Stimulated activated naive B cell treated with anti-CD40 and anti-IgM and Interleukin-4, amounts not matched to agents 10 μg/mL and 1 μg/mL and 100 μg/mL, for 72 hours (primary cell): Measurements from ENCODE around the gene RASAL1.
A peak's percentile ranks its signal among the peaks of the same experiment; 100 is the strongest.

ENCODE experiments used
- ATAC-seq, 2 donors: fragments of 150-1000 bp; cut with Tn5 transposase; replicated peaks; 2 replicates each; pipeline ENCODE4 v1.10.0; 2021; ENCODE audit warnings: moderate library complexity in 1 of 2
- DNase-seq: peaks from one replicate; pipeline ENCODE4 v3.0.0; 2021
- H3K27ac Mint-ChIP-seq: one replicate; pipeline ENCODE4 v1.8.0; 2022; ENCODE audit warnings: mild to moderate bottlenecking, mixed read lengths
- H3K27me3 Mint-ChIP-seq, 2 donors: one replicate each; pipeline ENCODE4 v1.8.0; 2022; ENCODE audit warnings: mixed read lengths in 2 of 2
- H3K36me3 Mint-ChIP-seq, 2 donors: one replicate each; pipeline ENCODE4 v1.8.0; 2022; ENCODE audit warnings: mixed read lengths in 2 of 2, mild to moderate bottlenecking in 1 of 2
- H3K4me1 Mint-ChIP-seq, 2 donors: one replicate each; pipeline ENCODE4 v1.8.0; 2022; ENCODE audit warnings: mixed read lengths in 2 of 2, mild to moderate bottlenecking in 1 of 2
- H3K4me3 Mint-ChIP-seq, 2 donors: one replicate each; pipeline ENCODE4 v1.8.0; 2022; ENCODE audit warnings: mild to moderate bottlenecking in 2 of 2, mixed read lengths in 2 of 2, moderate library complexity in 1 of 2
- H3K9me3 Mint-ChIP-seq, 2 donors: one replicate each; pipeline ENCODE4 v1.8.0; 2022; ENCODE audit warnings: mixed read lengths in 2 of 2, mild to moderate bottlenecking in 1 of 2

RASAL1 gene

DNA sequence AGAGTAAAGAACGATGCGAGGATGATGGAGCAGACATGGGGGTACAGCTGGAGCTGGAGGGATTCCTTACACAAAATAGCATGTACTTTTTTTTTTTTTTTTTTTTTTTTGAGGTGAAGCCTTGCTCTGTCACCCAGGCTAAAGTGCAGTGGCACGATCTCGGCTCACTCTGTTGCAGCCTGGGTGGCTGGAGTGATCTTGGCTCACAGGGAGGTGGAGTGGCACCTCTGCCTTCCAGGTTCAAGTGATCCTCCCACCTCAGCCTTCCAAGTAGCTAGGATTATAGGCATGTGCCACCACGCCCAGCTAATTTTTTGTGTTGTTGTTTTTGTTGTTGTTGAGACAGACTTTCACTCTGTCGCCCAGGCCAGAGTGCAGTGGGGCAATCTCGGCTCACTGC is 5.1 kb upstream of the RASAL1 start:
- Mint-ChIP-seq H3K27ac (peak overlapping the region; percentile 99), H3K36me3 (no peaks in the 10 kb centered on the region), H3K27me3 (no peaks in the 10 kb centered on the region), H3K4me1 (peaks cover 37 to 68% of the 10 kb centered on the region in 2 donors), H3K9me3 (no peaks in the 10 kb centered on the region), H3K4me3 (no peak overlapping the region)
- DNase-seq (no peak), ATAC-seq (no peak)

DNA sequence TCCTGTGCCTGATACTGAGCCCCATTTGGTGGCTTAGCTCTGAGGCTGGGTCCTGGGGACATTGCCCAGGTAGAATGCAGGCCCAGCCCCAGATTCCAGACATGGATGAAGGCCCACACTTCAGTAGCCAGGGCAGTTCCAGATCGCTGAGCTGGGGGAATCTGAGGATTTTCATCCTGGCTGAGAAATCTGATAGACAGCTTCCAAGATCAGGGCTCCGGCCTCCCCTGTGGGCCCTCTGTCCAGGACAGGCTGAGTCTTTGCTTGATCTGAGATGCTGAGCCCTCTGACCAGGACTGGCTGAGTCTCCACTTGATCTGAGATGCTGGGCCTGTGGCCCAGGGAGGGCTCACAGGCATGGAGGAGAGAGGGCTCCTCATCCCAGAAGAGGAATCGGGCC is 3.3 kb upstream of the RASAL1 start:
- peak overlapping the region; percentile 71 for H3K27ac Mint-ChIP-seq
- ATAC-seq (no peak), DNase-seq (no peak)
- no peaks in the 10 kb centered on the region for H3K9me3 Mint-ChIP-seq
- H3K4me1 Mint-ChIP-seq, result peaks cover 40 to 77% of the 10 kb centered on the region in 2 donors
- no peaks in the 10 kb centered on the region for H3K27me3 Mint-ChIP-seq
- H3K4me3 Mint-ChIP-seq, result no peak overlapping the region
- peaks cover 0 to 5% of the 10 kb centered on the region in 2 donors for H3K36me3 Mint-ChIP-seq

DNA sequence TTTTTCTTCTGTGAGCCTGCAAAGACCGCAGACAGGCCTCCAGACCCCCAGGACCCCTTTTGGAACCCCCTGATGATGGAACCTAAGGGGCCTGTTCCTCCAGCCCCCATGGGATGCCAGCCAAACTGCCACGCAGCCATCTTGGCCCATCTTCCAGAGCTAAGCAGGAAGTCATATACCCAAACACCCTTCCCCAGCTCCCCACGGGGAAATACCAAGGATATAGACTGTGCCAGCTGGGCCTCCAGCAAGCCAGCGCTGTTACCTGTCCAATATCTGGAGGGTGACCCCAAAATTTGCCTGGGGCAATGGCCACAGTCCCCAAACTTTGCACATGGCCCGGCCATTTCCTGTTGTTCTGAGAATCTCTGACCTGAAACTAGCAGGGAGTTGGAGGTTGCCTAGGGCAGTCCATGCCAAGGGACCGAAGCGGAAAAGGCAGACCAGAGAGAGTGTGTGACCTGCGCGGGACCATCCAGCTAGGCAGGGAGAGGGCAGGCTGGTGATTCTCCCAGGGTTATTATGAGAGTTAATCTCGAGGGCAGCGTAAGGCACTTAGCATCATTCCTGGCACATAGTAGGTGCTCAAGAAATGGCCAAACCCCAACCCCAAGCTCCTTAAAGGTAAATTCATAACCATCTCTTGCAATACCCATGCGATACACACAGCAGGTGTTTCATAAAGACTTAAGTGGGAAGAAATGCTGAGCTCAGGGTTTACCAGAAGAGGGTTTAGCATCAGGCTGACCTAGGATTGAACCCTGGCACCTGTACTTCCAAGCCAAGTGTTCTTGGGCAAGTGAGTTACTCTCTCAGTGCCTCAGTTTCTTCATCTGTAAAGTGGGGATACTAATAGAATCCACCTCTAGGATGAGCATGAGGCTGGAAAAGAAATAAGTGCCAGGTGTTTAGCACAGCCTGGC is 2.6 kb upstream of the RASAL1 start:
- peaks cover 2 to 9% of the 10 kb centered on the region in 2 donors for H3K36me3 Mint-ChIP-seq
- no peak overlapping the region for H3K4me3 Mint-ChIP-seq
- DNase-seq (no peak), ATAC-seq (no peak)
- H3K9me3 Mint-ChIP-seq, result no peaks in the 10 kb centered on the region
- no peaks in the 10 kb centered on the region for H3K27me3 Mint-ChIP-seq
- H3K4me1 Mint-ChIP-seq, result peaks cover 39 to 80% of the 10 kb centered on the region in 2 donors
- peak overlapping the region; percentile 71 for H3K27ac Mint-ChIP-seq

DNA sequence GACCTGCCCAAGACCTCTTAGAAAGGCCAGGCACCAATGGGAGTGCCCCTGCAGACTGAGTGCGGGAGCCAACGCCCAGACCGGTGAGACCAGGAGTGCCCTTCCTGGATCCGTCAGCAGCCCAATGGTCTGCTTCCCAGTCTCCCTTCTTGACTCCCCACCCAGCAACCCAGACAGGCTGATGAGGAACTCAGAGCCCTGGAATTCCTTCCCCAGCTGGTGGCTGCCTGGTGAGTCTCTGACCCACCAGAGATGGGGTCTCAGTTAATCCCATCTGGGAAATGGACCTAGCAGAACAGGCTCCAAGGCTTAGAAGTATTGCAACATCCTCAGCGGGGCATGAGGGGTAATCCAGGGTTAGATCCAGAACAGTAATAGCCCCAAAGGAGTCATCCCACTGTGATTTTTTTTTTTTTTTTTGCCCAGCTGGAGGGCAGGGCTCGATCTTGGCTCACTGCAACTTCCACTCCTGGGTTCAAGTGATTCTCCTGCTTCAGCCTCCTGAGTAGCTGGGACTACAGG is 1.5 kb upstream of the RASAL1 start:
- Mint-ChIP-seq H3K27ac (peak overlapping the region; percentile 99), H3K4me1 (peaks cover 38 to 80% of the 10 kb centered on the region in 2 donors), H3K9me3 (no peaks in the 10 kb centered on the region), H3K27me3 (no peaks in the 10 kb centered on the region), H3K36me3 (peaks cover 12 to 16% of the 10 kb centered on the region in 2 donors), H3K4me3 (peak overlapping the region; percentile 46 to 96)
- ATAC-seq, result no peak
- DNase-seq, result no peak

DNA sequence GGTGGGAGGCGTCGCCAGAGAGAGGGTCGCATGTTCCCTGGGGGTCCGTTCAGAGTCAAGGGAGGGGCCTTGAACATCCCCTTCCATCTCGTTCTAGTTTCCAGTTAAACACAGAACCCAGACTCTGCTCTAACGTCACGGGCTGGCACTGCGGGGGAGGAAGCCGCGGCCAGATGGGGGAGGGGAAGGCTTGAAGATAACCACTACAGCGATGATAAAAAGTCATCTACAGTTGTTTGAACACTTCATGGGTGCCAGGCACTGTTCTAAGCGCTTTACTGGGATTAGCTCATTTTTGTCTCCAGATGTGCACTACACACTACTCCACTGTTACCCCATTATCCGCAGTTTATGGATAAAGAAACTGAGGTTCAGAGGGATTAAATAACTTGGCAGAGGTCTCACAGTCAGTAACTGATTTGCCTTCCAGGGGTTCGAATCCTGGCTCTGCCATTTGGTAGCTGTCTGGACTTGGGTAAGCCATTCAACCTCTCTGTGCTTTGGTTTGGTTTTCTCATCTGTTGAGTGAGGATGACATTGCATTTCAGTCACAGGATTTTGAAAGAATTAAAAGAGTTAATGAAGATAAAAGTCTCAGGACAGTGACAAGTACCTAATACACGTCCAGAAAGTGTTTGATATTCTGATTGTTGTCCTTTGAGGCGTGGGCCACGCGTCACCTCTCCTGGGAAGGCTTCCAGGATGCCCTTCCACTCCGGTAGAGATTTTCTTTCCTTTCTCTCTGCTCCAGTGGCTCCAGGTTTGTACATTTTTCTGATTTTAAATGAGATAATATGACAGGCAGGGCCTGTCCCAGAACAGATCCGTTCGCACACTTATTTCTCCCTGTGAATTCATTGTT is 798 bp upstream of the RASAL1 start:
- Mint-ChIP-seq H3K9me3 (no peaks in the 10 kb centered on the region), H3K27me3 (no peaks in the 10 kb centered on the region), H3K27ac (peak overlapping the region; percentile 99), H3K36me3 (peaks cover 17 to 21% of the 10 kb centered on the region in 2 donors), H3K4me3 (peak overlapping the region; percentile 86 to 96), H3K4me1 (peaks cover 40 to 80% of the 10 kb centered on the region in 2 donors)
- DNase-seq (peak; percentile 86), ATAC-seq (peak; percentile 81 to 84)

DNA sequence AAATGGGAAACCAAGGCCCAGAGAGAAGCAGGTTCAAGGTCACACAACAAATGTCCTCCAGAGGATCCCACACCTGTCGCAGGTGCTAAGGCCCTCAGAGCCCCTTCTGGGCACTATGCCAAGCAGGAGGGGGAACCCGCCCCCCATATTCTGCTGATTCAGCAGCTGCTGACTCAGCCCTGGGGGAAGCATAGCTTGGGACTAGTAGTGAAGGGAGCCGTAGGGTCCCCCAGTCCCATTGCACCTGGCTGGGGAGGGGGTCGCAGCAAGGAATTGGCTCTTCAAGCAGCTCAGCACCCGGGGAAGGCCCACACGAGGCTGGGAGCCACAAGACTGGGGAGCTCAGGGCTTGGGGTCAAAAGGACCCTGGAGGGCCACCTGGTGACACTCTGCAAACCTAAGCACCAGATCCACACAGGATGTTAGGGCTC is 1.0 kb downstream of the RASAL1 start:
- peak overlapping the region; percentile 99 for H3K27ac Mint-ChIP-seq
- H3K27me3 Mint-ChIP-seq, result no peaks in the 10 kb centered on the region
- H3K9me3 Mint-ChIP-seq, result no peaks in the 10 kb centered on the region
- no peak for DNase-seq
- peaks cover 27 to 32% of the 10 kb centered on the region in 2 donors for H3K36me3 Mint-ChIP-seq
- ATAC-seq, result no peak
- H3K4me3 Mint-ChIP-seq, result peak overlapping the region; percentile 86 to 96
- H3K4me1 Mint-ChIP-seq, result peaks cover 50 to 83% of the 10 kb centered on the region in 2 donors

DNA sequence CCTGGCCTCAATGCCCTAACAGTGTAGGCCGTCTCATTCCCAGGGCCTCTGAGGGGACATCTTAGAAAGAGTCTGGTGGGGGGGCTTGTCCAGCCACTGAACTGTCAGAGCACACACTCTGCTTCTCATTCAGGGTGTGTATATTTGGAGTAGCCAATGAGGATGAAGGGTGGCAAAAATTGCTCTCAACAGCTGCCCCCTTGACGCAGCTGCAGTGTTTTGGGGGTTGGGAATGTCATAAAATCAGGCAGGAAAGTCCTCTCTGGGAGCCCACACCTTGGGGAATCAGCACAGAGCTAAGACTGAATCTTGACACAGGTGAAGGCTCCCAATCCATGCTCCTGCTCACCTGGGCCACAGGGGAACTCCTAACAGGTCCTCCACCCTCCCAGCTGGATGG is 1.5 kb downstream of the RASAL1 start:
- Mint-ChIP-seq H3K9me3 (no peaks in the 10 kb centered on the region), H3K27me3 (no peaks in the 10 kb centered on the region), H3K4me1 (peaks cover 54 to 88% of the 10 kb centered on the region in 2 donors), H3K27ac (no peak overlapping the region), H3K4me3 (peak overlapping the region; percentile 86 to 96), H3K36me3 (peaks cover 29 to 37% of the 10 kb centered on the region in 2 donors)
- DNase-seq, result no peak
- ATAC-seq, result no peak

DNA sequence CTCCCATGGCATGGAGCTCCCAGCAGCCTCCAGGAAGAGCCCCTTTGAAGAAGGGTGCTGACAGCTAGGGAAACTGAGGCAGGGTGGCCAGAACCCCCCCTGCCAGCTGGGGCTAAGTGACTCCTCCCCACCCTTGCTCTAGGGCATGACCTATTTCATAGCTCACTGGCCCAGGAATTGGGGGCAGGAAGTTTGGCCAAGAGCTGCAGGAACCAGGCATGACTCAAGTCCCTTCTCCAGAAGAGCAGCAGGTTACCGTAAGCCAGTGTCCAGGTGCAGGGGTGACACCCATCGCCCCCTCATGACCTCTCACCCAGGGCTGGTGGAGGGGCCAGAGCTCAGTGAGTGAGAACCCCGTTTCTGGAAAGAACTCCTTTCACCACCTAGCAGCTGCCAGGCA is 1.9 kb downstream of the RASAL1 start:
- H3K27me3 Mint-ChIP-seq, result no peaks in the 10 kb centered on the region
- peaks cover 33 to 41% of the 10 kb centered on the region in 2 donors for H3K36me3 Mint-ChIP-seq
- DNase-seq (no peak), ATAC-seq (no peak)
- peak overlapping the region; percentile 86 to 96 for H3K4me3 Mint-ChIP-seq
- no peaks in the 10 kb centered on the region for H3K9me3 Mint-ChIP-seq
- no peak overlapping the region for H3K27ac Mint-ChIP-seq
- peaks cover 58 to 92% of the 10 kb centered on the region in 2 donors for H3K4me1 Mint-ChIP-seq

DNA sequence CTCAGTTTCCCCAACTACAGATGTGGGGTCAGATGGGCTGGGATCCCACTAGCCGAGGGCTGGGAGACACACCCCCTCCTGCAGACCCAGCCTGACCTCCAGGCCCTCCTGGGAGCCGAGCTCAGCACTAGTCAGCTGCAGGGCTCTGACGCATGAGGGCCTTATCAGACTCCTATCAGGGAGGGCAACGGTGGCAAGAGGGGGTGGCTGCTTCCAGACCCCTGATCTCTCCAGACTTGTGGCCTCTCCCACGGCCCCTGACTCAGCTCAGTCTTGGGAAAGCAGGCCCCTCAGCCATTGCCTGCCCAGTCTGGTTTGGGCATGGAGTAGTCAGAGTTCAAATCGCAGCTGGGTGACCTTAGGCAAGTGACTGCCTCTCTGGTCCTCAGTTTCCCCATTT is 2.5 kb downstream of the RASAL1 start:
- DNase-seq (no peak), ATAC-seq (no peak)
- H3K27me3 Mint-ChIP-seq, result no peaks in the 10 kb centered on the region
- H3K27ac Mint-ChIP-seq, result no peak overlapping the region
- no peaks in the 10 kb centered on the region for H3K9me3 Mint-ChIP-seq
- peaks cover 39 to 47% of the 10 kb centered on the region in 2 donors for H3K36me3 Mint-ChIP-seq
- H3K4me1 Mint-ChIP-seq, result peaks cover 62 to 95% of the 10 kb centered on the region in 2 donors
- H3K4me3 Mint-ChIP-seq, result peak overlapping the region; percentile 22 to 96

DNA sequence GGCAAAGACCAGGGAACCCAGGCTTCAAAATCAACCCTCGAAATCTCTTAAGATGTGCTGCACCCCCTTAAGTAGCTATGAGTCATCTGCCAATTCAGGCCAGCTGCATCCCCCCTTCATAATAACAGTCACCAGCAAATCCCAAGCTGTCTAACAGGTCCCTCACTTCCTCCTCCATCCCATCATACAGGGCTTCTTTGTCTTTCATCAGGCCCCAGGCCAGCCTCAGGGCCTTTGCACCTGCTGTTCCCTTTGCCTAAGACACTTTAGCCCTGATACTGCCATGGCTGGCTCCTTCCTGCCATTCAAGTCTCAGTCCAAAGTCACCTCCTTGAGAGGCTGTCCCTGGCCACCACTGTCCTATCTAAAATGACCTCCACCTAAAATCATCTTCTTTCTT is 4.0 kb downstream of the RASAL1 start:
- ATAC-seq (no peak), DNase-seq (no peak)
- H3K27ac Mint-ChIP-seq, result peak overlapping the region; percentile 75
- peaks cover 53 to 83% of the 10 kb centered on the region in 2 donors for H3K4me1 Mint-ChIP-seq
- peak overlapping the region; percentile 29 to 96 for H3K4me3 Mint-ChIP-seq
- peaks cover 47 to 56% of the 10 kb centered on the region in 2 donors for H3K36me3 Mint-ChIP-seq
- H3K27me3 Mint-ChIP-seq, result no peaks in the 10 kb centered on the region
- H3K9me3 Mint-ChIP-seq, result no peaks in the 10 kb centered on the region

DNA sequence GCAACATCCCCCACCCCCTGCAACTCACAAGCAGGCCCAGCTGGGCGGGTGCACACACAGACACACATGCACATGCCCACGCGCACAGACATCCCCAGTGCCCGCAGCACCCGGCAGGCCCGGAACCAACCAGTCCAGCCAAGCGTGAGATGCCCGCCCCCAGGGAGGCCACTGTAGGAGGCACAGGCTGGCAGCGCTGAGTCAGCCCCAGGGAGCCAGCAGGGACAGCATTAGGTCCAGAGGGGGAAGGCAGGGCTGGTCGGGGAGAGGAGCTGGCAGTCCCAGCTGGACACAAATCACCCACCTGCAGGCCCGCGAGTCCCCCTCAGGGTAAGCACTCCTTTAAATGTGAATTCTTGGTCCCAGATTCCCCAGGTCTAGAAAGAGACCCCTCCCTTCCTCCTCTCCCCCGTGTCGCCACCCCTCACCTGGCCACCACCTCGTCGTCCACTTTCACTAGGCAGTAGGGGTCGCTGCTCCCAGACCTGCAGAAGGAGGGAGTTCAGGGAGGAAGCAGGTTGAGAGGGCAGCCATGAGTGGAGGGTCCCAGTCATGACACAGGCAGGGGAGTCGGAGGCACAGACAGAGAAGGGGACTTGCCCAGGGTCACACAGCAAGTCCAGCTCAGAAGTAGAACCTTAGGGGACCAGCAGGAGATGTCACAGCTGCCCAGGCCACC is 5.0 kb downstream of the RASAL1 start:
- peak overlapping the region; percentile 68 to 83 for H3K4me3 Mint-ChIP-seq
- DNase-seq (peak; percentile 59), ATAC-seq (peak; percentile 90)
- H3K4me1 Mint-ChIP-seq, result peaks cover 45 to 73% of the 10 kb centered on the region in 2 donors
- H3K9me3 Mint-ChIP-seq, result no peaks in the 10 kb centered on the region
- H3K36me3 Mint-ChIP-seq, result peaks cover 50 to 62% of the 10 kb centered on the region in 2 donors
- no peaks in the 10 kb centered on the region for H3K27me3 Mint-ChIP-seq
- peak overlapping the region; percentile 87 for H3K27ac Mint-ChIP-seq

DNA sequence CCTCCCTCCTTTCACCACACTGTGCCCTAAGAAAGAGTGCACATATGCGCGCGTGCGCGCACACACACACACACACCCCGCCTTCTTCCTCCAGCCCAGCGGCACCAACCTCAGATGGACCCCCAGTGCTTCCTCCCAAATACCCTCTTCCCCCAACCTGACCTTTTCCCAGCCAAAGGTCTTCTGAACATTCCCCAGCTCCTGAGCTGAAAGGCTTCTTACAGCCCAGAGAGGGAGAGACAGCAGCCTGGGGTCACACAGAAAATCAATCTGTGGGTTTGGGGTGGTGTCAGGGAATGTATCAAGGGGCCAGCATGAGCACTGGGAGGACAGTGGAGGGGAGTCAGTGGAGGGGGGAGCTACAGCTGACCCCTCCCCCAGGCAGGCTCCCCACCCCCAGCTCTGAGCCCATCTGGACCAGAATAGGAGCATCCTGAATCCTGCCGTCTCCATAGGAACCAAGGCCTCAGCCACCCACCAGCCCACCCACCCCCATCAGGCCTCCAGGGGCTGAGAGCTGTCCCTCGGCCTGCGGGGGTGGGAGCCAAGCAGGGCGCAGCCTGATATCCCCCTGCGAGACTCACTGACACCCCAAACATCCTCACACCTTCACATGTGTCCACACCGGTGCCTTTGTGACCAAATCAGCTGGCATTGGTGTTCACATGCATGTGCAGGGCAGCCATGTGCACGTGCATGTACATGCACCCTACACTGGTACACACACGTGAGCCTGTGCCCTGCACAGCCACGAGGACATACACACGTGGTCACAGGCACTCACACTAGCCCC is 5.7 kb downstream of the RASAL1 start:
- Mint-ChIP-seq H3K9me3 (peaks cover 0 to 1% of the 10 kb centered on the region in 2 donors), H3K27ac (peak overlapping the region; percentile 87), H3K4me3 (peak overlapping the region; percentile 68 to 83), H3K4me1 (peaks cover 45 to 66% of the 10 kb centered on the region in 2 donors), H3K27me3 (no peaks in the 10 kb centered on the region), H3K36me3 (peaks cover 56 to 65% of the 10 kb centered on the region in 2 donors)
- no peak for ATAC-seq
- no peak for DNase-seq
